Endodermal cell (in vitro differentiated cells): ENCODE data around the gene ZNF593OS. TPM values are rescaled to one million over a fixed set of nuclear protein-coding genes. Genes with fewer than 3 reads are reported as not detected.

Experiments
- DNase-seq: peaks from one replicate; pipeline ENCODE4 v3.0.0-alpha.2; 2017
- H3K27ac ChIP-seq: 2 replicates; pipeline ENCODE4 v1.5.1; 2013; ENCODE audit warnings: mild to moderate bottlenecking, low read depth, low read length, moderate library complexity
- H3K27me3 ChIP-seq: 2 replicates; pipeline ENCODE4 v1.6.1; 2013; ENCODE audit warnings: mild to moderate bottlenecking, low read length, moderate library complexity; ENCODE audit not compliant: insufficient read depth, control insufficient read depth, poor library complexity, severe bottlenecking
- H3K36me3 ChIP-seq: 2 replicates; pipeline ENCODE4 v1.7.0; 2013; ENCODE audit warnings: mild to moderate bottlenecking, low read length, moderate library complexity; ENCODE audit not compliant: control insufficient read depth, insufficient read depth
- H3K4me1 ChIP-seq: one replicate; pipeline ENCODE4 v1.7.0; 2013; ENCODE audit warnings: low read length; ENCODE audit not compliant: control insufficient read depth, insufficient read depth
- H3K4me3 ChIP-seq: 2 replicates; pipeline ENCODE4 v1.5.1; 2013; ENCODE audit warnings: mild to moderate bottlenecking, low read length, moderate library complexity
- H3K9ac ChIP-seq: 2 replicates; pipeline ENCODE4 v1.6.1; 2013; ENCODE audit warnings: mild to moderate bottlenecking, low read length, moderate library complexity; ENCODE audit not compliant: poor library complexity, severe bottlenecking; ENCODE audit errors: extremely low read depth
- H3K9me3 ChIP-seq: 2 replicates; pipeline ENCODE4 v1.6.1; 2013; ENCODE audit warnings: mild to moderate bottlenecking, low read length, moderate library complexity; ENCODE audit not compliant: control insufficient read depth
- H3K27ac Mint-ChIP-seq: 2 replicates; pipeline ENCODE4 v1.8.0; 2020; ENCODE audit warnings: mixed read lengths
- H3K27me3 Mint-ChIP-seq: 2 replicates; pipeline ENCODE4 v1.8.0; 2021; ENCODE audit warnings: mild to moderate bottlenecking, mixed read lengths; ENCODE audit not compliant: insufficient read depth
- H3K36me3 Mint-ChIP-seq: 2 replicates; pipeline ENCODE4 v1.8.0; 2020; ENCODE audit warnings: low read depth, mixed read lengths
- H3K4me1 Mint-ChIP-seq: 2 replicates; pipeline ENCODE4 v1.8.0; 2020; ENCODE audit warnings: mixed read lengths
- H3K4me3 Mint-ChIP-seq: 2 replicates; pipeline ENCODE4 v1.8.0; 2020; ENCODE audit warnings: mild to moderate bottlenecking, moderate library complexity, mixed read lengths
- H3K9me3 Mint-ChIP-seq: 2 replicates; pipeline ENCODE4 v1.8.0; 2020; ENCODE audit warnings: mild to moderate bottlenecking, mixed read lengths
- CTCF ChIP-seq: fragments of 200-600 bp; sonication (generic); conservative IDR thresholded peaks from 2 replicates; pipeline ENCODE4 v1.5.0; 2021; ENCODE audit warnings: antibody characterized with exemption, mild to moderate bottlenecking
- WGBS, 2 experiments: methylation state at CpG; one replicate each; pipeline versions ENCODE4 v1.1.5 to v1.1.7; 2013; ENCODE audit warnings: missing lambda C conversion rate in 2 of 2, mixed read lengths in 1 of 2; ENCODE audit not compliant: insufficient coverage in 1 of 2, insufficient read length in 1 of 2; 5-methylcytosine and 5-hydroxymethylcytosine counted together
- total RNA-seq, 2 donors: library from RNA; stranded (reverse); fragmentation: NEBNext Ultra II Directional in 1 of 2; extraction: Animal tissue kit (Norgen Biotek cat#: 25700) in 1 of 2; gene quantifications; 2 replicates in 1 of 2; 3 replicates in 1 of 2; pipeline ENCODE4 v1.2.1, GENCODE V29; 2021

ZNF593OS gene
- total RNA-seq, 2 donors from 2014 or later: not detected

GRCh38 chr1:26154750-26155149 is 16.9 kb downstream of the ZNF593OS start:
- H3K27me3 Mint-ChIP-seq: peaks cover 79% of the 10 kb centered on the region
- peaks cover 9% of the 10 kb centered on the region for H3K4me1 ChIP-seq
- DNase-seq: peak; percentile 78

GRCh38 chr1:26153966-26154532 is 17.6 kb downstream of the ZNF593OS start:
- H3K27me3 Mint-ChIP-seq: peaks cover 79% of the 10 kb centered on the region
- WGBS, 2 experiments: 76 to 100% methylated on average over 1 to 5 of the region's 5 CpGs

More at GRCh38 chr1:26154750-26155149, 16.9 kb downstream of the ZNF593OS start:
- 23 to 24% methylated on average over 5 to 9 of the region's 9 CpGs for WGBS, 2 experiments
- Histone ChIP-seq H3K27me3 (peaks cover 28% of the 10 kb centered on the region), H3K9me3 (no peaks in the 10 kb centered on the region), H3K36me3 (no peaks in the 10 kb centered on the region), H3K27ac (no peak overlapping the region), H3K4me3 (no peak overlapping the region), H3K9ac (no peak overlapping the region)
- Mint-ChIP-seq H3K27ac (no peak overlapping the region), H3K4me1 (peaks cover 42% of the 10 kb centered on the region), H3K9me3 (no peaks in the 10 kb centered on the region), H3K4me3 (peak overlapping the region; percentile 28), H3K36me3 (no peaks in the 10 kb centered on the region)
- TF ChIP-seq CTCF: no peak

GRCh38 chr1:26148887-26149286 is 22.7 kb downstream of the ZNF593OS start:
- H3K4me1 Mint-ChIP-seq: no peaks in the 10 kb centered on the region
- H3K27me3 Mint-ChIP-seq: peaks cover 74% of the 10 kb centered on the region
- H3K27me3 ChIP-seq: peaks cover 18% of the 10 kb centered on the region

More at GRCh38 chr1:26153966-26154532, 17.6 kb downstream of the ZNF593OS start:
- Histone ChIP-seq H3K36me3 (no peaks in the 10 kb centered on the region), H3K9ac (no peak overlapping the region), H3K4me3 (no peak overlapping the region), H3K4me1 (peaks cover 7% of the 10 kb centered on the region), H3K9me3 (no peaks in the 10 kb centered on the region), H3K27me3 (peaks cover 23% of the 10 kb centered on the region), H3K27ac (no peak overlapping the region)
- Mint-ChIP-seq H3K9me3 (no peaks in the 10 kb centered on the region), H3K36me3 (no peaks in the 10 kb centered on the region), H3K27ac (no peak overlapping the region), H3K4me1 (peaks cover 35% of the 10 kb centered on the region), H3K4me3 (no peak overlapping the region)
- peak; percentile 49 for DNase-seq
- no peak for TF ChIP-seq CTCF

More at GRCh38 chr1:26148887-26149286, 22.7 kb downstream of the ZNF593OS start:
- Histone ChIP-seq H3K9me3 (no peaks in the 10 kb centered on the region), H3K36me3 (no peaks in the 10 kb centered on the region), H3K4me1 (no peaks in the 10 kb centered on the region), H3K4me3 (no peak overlapping the region), H3K9ac (no peak overlapping the region), H3K27ac (no peak overlapping the region)
- no peaks in the 10 kb centered on the region for H3K9me3 Mint-ChIP-seq
- no peaks in the 10 kb centered on the region for H3K36me3 Mint-ChIP-seq
- H3K27ac Mint-ChIP-seq: no peak overlapping the region
- DNase-seq: no peak
- no peak overlapping the region for H3K4me3 Mint-ChIP-seq
- no peak for TF ChIP-seq CTCF
